MM.1S (cell line): ENCODE measurements around the gene DIP2C.

Source experiments
- DNase-seq: peaks from one replicate; pipeline ENCODE4 v3.0.0-alpha.2; 2015
- H2AFZ ChIP-seq: fragments of 300-600 bp; sonication (generic); 2 replicates; pipeline ENCODE4 v1.6.0; 2016; ENCODE audit warnings: antibody characterized with exemption, low read length
- H3F3A ChIP-seq: fragments of 300-600 bp; sonication (generic); 2 replicates; pipeline ENCODE4 v1.6.1; 2016; ENCODE audit warnings: mild to moderate bottlenecking, antibody characterized with exemption, low read length, moderate library complexity, mixed read lengths; ENCODE audit not compliant: insufficient read depth
- H3K27ac ChIP-seq: fragments of 300-600 bp; sonication (generic); 2 replicates; pipeline ENCODE4 v1.5.1; 2016; ENCODE audit warnings: mild to moderate bottlenecking, low read length
- H3K27me3 ChIP-seq: fragments of 300-600 bp; sonication (generic); replicated peaks from 2 replicates; pipeline ENCODE4 v1.6.0; 2016; ENCODE audit warnings: low read length; ENCODE audit not compliant: insufficient read depth
- H3K36me3 ChIP-seq: fragments of 300-600 bp; sonication (generic); replicated peaks from 2 replicates; pipeline ENCODE4 v1.6.1; 2016; ENCODE audit warnings: mild to moderate bottlenecking, low read length, mixed read lengths; ENCODE audit not compliant: insufficient read depth
- H3K4me1 ChIP-seq: fragments of 300-600 bp; sonication (generic); 2 replicates; pipeline ENCODE4 v1.6.1; 2016; ENCODE audit warnings: low read length, mixed read lengths
- H3K4me2 ChIP-seq: fragments of 300-600 bp; sonication (generic); 2 replicates; pipeline ENCODE4 v1.6.0; 2016; ENCODE audit warnings: low read depth, low read length
- H3K4me3 ChIP-seq: fragments of 300-600 bp; sonication (generic); 2 replicates; pipeline ENCODE4 v1.5.1; 2016; ENCODE audit warnings: low read length, mixed read lengths
- H3K79me2 ChIP-seq: fragments of 300-600 bp; sonication (generic); 2 replicates; pipeline ENCODE4 v1.6.1; 2016; ENCODE audit warnings: mixed run types, low read length, mixed read lengths
- H3K9ac ChIP-seq: fragments of 300-600 bp; sonication (generic); 2 replicates; pipeline ENCODE4 v1.6.1; 2016; ENCODE audit warnings: low read length, mixed read lengths
- H3K9me2 ChIP-seq: fragments of 300-600 bp; sonication (generic); replicated peaks from 2 replicates; pipeline ENCODE4 v1.6.1; 2016; ENCODE audit warnings: mild to moderate bottlenecking, low read length, mixed read lengths; ENCODE audit not compliant: insufficient read depth
- H3K9me3 ChIP-seq: fragments of 300-600 bp; sonication (generic); replicated peaks from 2 replicates; pipeline ENCODE4 v1.6.1; 2016; ENCODE audit warnings: mild to moderate bottlenecking, low read length, mixed read lengths; ENCODE audit not compliant: insufficient read depth
- H4K20me1 ChIP-seq: fragments of 300-600 bp; sonication (generic); 2 replicates; pipeline ENCODE4 v1.6.1; 2016; ENCODE audit warnings: mild to moderate bottlenecking, low read length, moderate library complexity, mixed read lengths; ENCODE audit not compliant: insufficient read depth
- CTCF ChIP-seq: fragments of 300-600 bp; sonication (generic); IDR thresholded peaks from 2 replicates; pipeline ENCODE4 v1.5.1; 2016; ENCODE audit warnings: antibody characterized with exemption, low read length, mixed read lengths
- EZH2 ChIP-seq: fragments of 300-600 bp; sonication (generic); optimal IDR thresholded peaks from 2 replicates; pipeline ENCODE3; 2017; ENCODE audit warnings: low read depth, mild to moderate bottlenecking, antibody characterized with exemption, low read length, mixed read lengths
- EZH2phosphoT487 ChIP-seq: fragments of 300-600 bp; sonication (generic); IDR thresholded peaks from 2 replicates; pipeline ENCODE4 v1.6.1; 2018; ENCODE audit warnings: antibody characterized with exemption, low read length

Gene DIP2C

GRCh38 chr10:528173-529165, 161.0 kb downstream of the DIP2C start:
- H3K4me1 ChIP-seq = no peaks in the 10 kb centered on the region
- no peaks in the 10 kb centered on the region for H3K36me3 ChIP-seq
- no peak overlapping the region for H3K4me2 ChIP-seq
- no peaks in the 10 kb centered on the region for H4K20me1 ChIP-seq
- no peak for DNase-seq
- no peak overlapping the region for H2AFZ ChIP-seq
- H3K79me2 ChIP-seq = no peaks in the 10 kb centered on the region; the same call in 1 of the 2 replicates
- H3K27ac ChIP-seq = no peak overlapping the region
- H3K4me3 ChIP-seq = no peak overlapping the region
- TF ChIP-seq EZH2phosphoT487 (no peak), EZH2 (no peak), CTCF (no peak)
- no peaks in the 10 kb centered on the region for H3K9me3 ChIP-seq
- no peaks in the 10 kb centered on the region for H3K9me2 ChIP-seq
- no peak overlapping the region for H3K9ac ChIP-seq
- H3F3A ChIP-seq = no peaks in the 10 kb centered on the region
- H3K27me3 ChIP-seq = no peaks in the 10 kb centered on the region

GRCh38 chr10:527416-527815, 162.1 kb downstream of the DIP2C start:
- no peaks in the 10 kb centered on the region for H3K9me3 ChIP-seq
- H4K20me1 ChIP-seq = no peaks in the 10 kb centered on the region
- no peaks in the 10 kb centered on the region for H3K36me3 ChIP-seq
- no peak overlapping the region for H3K9ac ChIP-seq
- H3K4me2 ChIP-seq = no peak overlapping the region
- no peak overlapping the region for H3K4me3 ChIP-seq
- no peak overlapping the region for H2AFZ ChIP-seq
- no peak overlapping the region for H3K27ac ChIP-seq
- H3K79me2 ChIP-seq = no peaks in the 10 kb centered on the region; the same call in 1 of the 2 replicates
- no peak for DNase-seq
- no peaks in the 10 kb centered on the region for H3F3A ChIP-seq
- H3K27me3 ChIP-seq = no peaks in the 10 kb centered on the region
- TF ChIP-seq EZH2 = no peak
- no peak for TF ChIP-seq CTCF
- TF ChIP-seq EZH2phosphoT487 = no peak
- H3K9me2 ChIP-seq = no peaks in the 10 kb centered on the region
- H3K4me1 ChIP-seq = no peaks in the 10 kb centered on the region

GRCh38 chr10:526651-527312, 162.7 kb downstream of the DIP2C start:
- Histone ChIP-seq H3K27ac (no peak overlapping the region), H4K20me1 (no peaks in the 10 kb centered on the region), H3K79me2 (no peaks in the 10 kb centered on the region; the same call in 1 of the 2 replicates), H3F3A (no peaks in the 10 kb centered on the region), H3K9me2 (no peaks in the 10 kb centered on the region), H2AFZ (no peak overlapping the region), H3K4me2 (no peak overlapping the region), H3K9ac (no peak overlapping the region), H3K9me3 (no peaks in the 10 kb centered on the region), H3K27me3 (no peaks in the 10 kb centered on the region), H3K4me1 (no peaks in the 10 kb centered on the region), H3K4me3 (no peak overlapping the region), H3K36me3 (no peaks in the 10 kb centered on the region)
- DNase-seq = no peak
- TF ChIP-seq EZH2phosphoT487 = no peak
- TF ChIP-seq CTCF = no peak
- TF ChIP-seq EZH2 = no peak
